Neural progenitor cell (in vitro differentiated cells): ENCODE results near the gene PLA2G12B. TPM values are rescaled to one million over a fixed set of nuclear protein-coding genes. Genes with fewer than 3 reads are reported as not detected.

Experiments
- DNase-seq: peaks from one replicate; pipeline ENCODE4 v3.0.0-alpha.2; 2016; ENCODE audit warnings: low spot score
- H2AFZ ChIP-seq: fragments of 200-600 bp; sonication (generic); replicated peaks from 2 replicates; pipeline ENCODE4 v1.6.1; 2016; ENCODE audit warnings: antibody characterized with exemption
- H3F3A ChIP-seq: fragments of 200-600 bp; sonication (generic); 2 replicates; pipeline ENCODE4 v1.6.1; 2016; ENCODE audit warnings: antibody characterized with exemption, low read depth
- H3K27ac ChIP-seq: fragments of 200-600 bp; sonication (generic); 2 replicates; pipeline ENCODE4 v1.5.1; 2016; ENCODE audit warnings: mild to moderate bottlenecking
- H3K27me3 ChIP-seq: fragments of 200-600 bp; sonication (generic); 2 replicates; pipeline ENCODE4 v1.6.1; 2016; ENCODE audit warnings: mild to moderate bottlenecking, moderate library complexity
- H3K36me3 ChIP-seq: fragments of 200-600 bp; sonication (generic); 2 replicates; pipeline ENCODE4 v1.5.1; 2016
- H3K4me1 ChIP-seq: fragments of 200-600 bp; sonication (generic); 2 replicates; pipeline ENCODE4 v1.6.1; 2016; ENCODE audit warnings: mixed run types
- H3K4me2 ChIP-seq: fragments of 200-600 bp; sonication (generic); 2 replicates; pipeline ENCODE4 v1.6.1; 2016
- H3K4me3 ChIP-seq: fragments of 200-600 bp; sonication (generic); 2 replicates; pipeline ENCODE4 v1.5.1; 2016
- H3K79me2 ChIP-seq: fragments of 200-600 bp; sonication (generic); 2 replicates; pipeline ENCODE4 v1.6.1; 2016; ENCODE audit warnings: low read depth
- H3K9ac ChIP-seq: fragments of 200-600 bp; sonication (generic); 2 replicates; pipeline ENCODE4 v1.6.1; 2016
- H3K9me3 ChIP-seq: fragments of 200-600 bp; sonication (generic); 2 replicates; pipeline ENCODE4 v1.5.1; 2016; ENCODE audit warnings: low read depth
- H4K20me1 ChIP-seq: fragments of 200-600 bp; sonication (generic); 2 replicates; pipeline ENCODE4 v1.6.1; 2016; ENCODE audit warnings: low read depth
- H3K27ac Mint-ChIP-seq: 3 replicates; pipeline ENCODE4 v1.8.0; 2021; ENCODE audit warnings: mixed read lengths
- H3K27me3 Mint-ChIP-seq: 2 replicates; pipeline ENCODE4 v1.8.0; 2022; ENCODE audit warnings: low read depth, mild to moderate bottlenecking, inconsistent platforms, moderate library complexity, mixed read lengths; ENCODE audit not compliant: insufficient read depth
- H3K36me3 Mint-ChIP-seq: 3 replicates; pipeline ENCODE4 v1.8.0; 2021; ENCODE audit warnings: mixed read lengths
- H3K4me1 Mint-ChIP-seq: 3 replicates; pipeline ENCODE4 v1.8.0; 2021; ENCODE audit warnings: mixed read lengths
- H3K4me3 Mint-ChIP-seq: 3 replicates; pipeline ENCODE4 v1.8.0; 2021; ENCODE audit warnings: mild to moderate bottlenecking, moderate library complexity, mixed read lengths
- H3K9me3 Mint-ChIP-seq: 3 replicates; pipeline ENCODE4 v1.8.0; 2020; ENCODE audit warnings: mixed read lengths
- CTCF ChIP-seq: fragments of 200-600 bp; sonication (generic); IDR thresholded peaks from 2 replicates; pipeline ENCODE4 v1.5.1; 2017; ENCODE audit warnings: antibody characterized with exemption, mild to moderate bottlenecking
- EZH2 ChIP-seq: fragments of 200-600 bp; sonication (generic); IDR thresholded peaks from 2 replicates; pipeline ENCODE4 v1.6.1; 2017; ENCODE audit warnings: antibody characterized with exemption, mild to moderate bottlenecking, moderate library complexity
- EZH2phosphoT487 ChIP-seq: fragments of 200-600 bp; sonication (generic); IDR thresholded peaks from 2 replicates; pipeline ENCODE4 v1.6.1; 2017; ENCODE audit warnings: antibody characterized with exemption
- total RNA-seq: library from RNA; depleted of rRNA; stranded (reverse); fragments of >200 nt; gene quantifications from 2 replicates; pipeline ENCODE4 v1.2.3, GENCODE V29; 2015; ENCODE audit warnings: low replicate concordance

The PLA2G12B gene
- total RNA-seq, 1 donor from 2014 or later: not detected

- no peak overlapping the region for H3K27ac Mint-ChIP-seq
- Histone ChIP-seq H3K36me3 (no peaks in the 10 kb centered on the region), H3K9me3 (no peaks in the 10 kb centered on the region), H2AFZ (no peak overlapping the region), H3K4me3 (no peak overlapping the region), H3K79me2 (no peaks in the 10 kb centered on the region), H3K27ac (no peak overlapping the region), H3K4me1 (peaks cover 27% of the 10 kb centered on the region), H3K9ac (no peak overlapping the region), H3K4me2 (no peak overlapping the region), H4K20me1 (no peaks in the 10 kb centered on the region), H3K27me3 (no peaks in the 10 kb centered on the region), H3F3A (peaks cover 12% of the 10 kb centered on the region)
- no peak overlapping the region for H3K4me3 Mint-ChIP-seq
- DNase-seq: no peak
- no peak for TF ChIP-seq EZH2phosphoT487
- no peaks in the 10 kb centered on the region for H3K27me3 Mint-ChIP-seq
- H3K4me1 Mint-ChIP-seq: peaks cover 17% of the 10 kb centered on the region
- H3K36me3 Mint-ChIP-seq: peaks cover 7% of the 10 kb centered on the region
- no peaks in the 10 kb centered on the region for H3K9me3 Mint-ChIP-seq
Observed at GRCh38 chr10:72890086-72890485, 64.5 kb downstream of the PLA2G12B start.

- no peaks in the 10 kb centered on the region for H3K36me3 ChIP-seq
- H3K4me1 ChIP-seq: peaks cover 29% of the 10 kb centered on the region
- Mint-ChIP-seq H3K4me1 (peaks cover 17% of the 10 kb centered on the region), H3K36me3 (peaks cover 11% of the 10 kb centered on the region), H3K27ac (no peak overlapping the region), H3K9me3 (no peaks in the 10 kb centered on the region), H3K27me3 (no peaks in the 10 kb centered on the region), H3K4me3 (no peak overlapping the region)
- TF ChIP-seq EZH2 (no peak), CTCF (no peak), EZH2phosphoT487 (no peak)
- no peaks in the 10 kb centered on the region for H4K20me1 ChIP-seq
- no peak overlapping the region for H3K4me2 ChIP-seq
- no peak overlapping the region for H3K9ac ChIP-seq
- H2AFZ ChIP-seq: no peak overlapping the region
- peaks cover 15% of the 10 kb centered on the region for H3F3A ChIP-seq
- no peak for DNase-seq
- no peaks in the 10 kb centered on the region for H3K79me2 ChIP-seq
- H3K4me3 ChIP-seq: no peak overlapping the region
- no peaks in the 10 kb centered on the region for H3K27me3 ChIP-seq
- H3K27ac ChIP-seq: no peak overlapping the region
- no peaks in the 10 kb centered on the region for H3K9me3 ChIP-seq
Observed at GRCh38 chr10:72889391-72889831, 65.2 kb downstream of the PLA2G12B start.

GRCh38 chr10:72888151-72888638, 66.4 kb downstream of the PLA2G12B start:
- Histone ChIP-seq H3K79me2 (no peaks in the 10 kb centered on the region), H2AFZ (no peak overlapping the region), H3K27ac (no peak overlapping the region), H3K36me3 (no peaks in the 10 kb centered on the region), H3K4me3 (no peak overlapping the region), H3K27me3 (no peaks in the 10 kb centered on the region), H3K9ac (no peak overlapping the region), H3K4me1 (peaks cover 28% of the 10 kb centered on the region), H4K20me1 (no peaks in the 10 kb centered on the region), H3F3A (peaks cover 15% of the 10 kb centered on the region), H3K9me3 (no peaks in the 10 kb centered on the region), H3K4me2 (no peak overlapping the region)
- no peak for DNase-seq
- TF ChIP-seq CTCF: no peak
- TF ChIP-seq EZH2: no peak
- no peak for TF ChIP-seq EZH2phosphoT487
- Mint-ChIP-seq H3K27ac (no peak overlapping the region), H3K4me3 (no peak overlapping the region), H3K27me3 (no peaks in the 10 kb centered on the region), H3K9me3 (no peaks in the 10 kb centered on the region), H3K4me1 (peaks cover 17% of the 10 kb centered on the region), H3K36me3 (peaks cover 11% of the 10 kb centered on the region)

- Histone ChIP-seq H2AFZ (no peak overlapping the region), H3K4me2 (peak overlapping the region; percentile 35), H3K4me3 (no peak overlapping the region), H3K36me3 (no peaks in the 10 kb centered on the region), H3K27ac (peak overlapping the region; percentile 8), H3K4me1 (peaks cover 27% of the 10 kb centered on the region), H3K27me3 (no peaks in the 10 kb centered on the region), H3K9ac (no peak overlapping the region), H3F3A (peaks cover 15% of the 10 kb centered on the region), H3K79me2 (no peaks in the 10 kb centered on the region), H4K20me1 (no peaks in the 10 kb centered on the region), H3K9me3 (no peaks in the 10 kb centered on the region)
- peaks cover 12% of the 10 kb centered on the region for H3K36me3 Mint-ChIP-seq
- TF ChIP-seq EZH2phosphoT487 (no peak), CTCF (no peak), EZH2 (no peak)
- H3K4me3 Mint-ChIP-seq: no peak overlapping the region
- peaks cover under 1% of the 10 kb centered on the region for H3K9me3 Mint-ChIP-seq
- no peak overlapping the region for H3K27ac Mint-ChIP-seq
- DNase-seq: no peak
- no peaks in the 10 kb centered on the region for H3K27me3 Mint-ChIP-seq
- peaks cover 18% of the 10 kb centered on the region for H3K4me1 Mint-ChIP-seq
Observed at GRCh38 chr10:72887043-72887442, 67.6 kb downstream of the PLA2G12B start.
